ENCODE results near the gene USB1.

DNA sequence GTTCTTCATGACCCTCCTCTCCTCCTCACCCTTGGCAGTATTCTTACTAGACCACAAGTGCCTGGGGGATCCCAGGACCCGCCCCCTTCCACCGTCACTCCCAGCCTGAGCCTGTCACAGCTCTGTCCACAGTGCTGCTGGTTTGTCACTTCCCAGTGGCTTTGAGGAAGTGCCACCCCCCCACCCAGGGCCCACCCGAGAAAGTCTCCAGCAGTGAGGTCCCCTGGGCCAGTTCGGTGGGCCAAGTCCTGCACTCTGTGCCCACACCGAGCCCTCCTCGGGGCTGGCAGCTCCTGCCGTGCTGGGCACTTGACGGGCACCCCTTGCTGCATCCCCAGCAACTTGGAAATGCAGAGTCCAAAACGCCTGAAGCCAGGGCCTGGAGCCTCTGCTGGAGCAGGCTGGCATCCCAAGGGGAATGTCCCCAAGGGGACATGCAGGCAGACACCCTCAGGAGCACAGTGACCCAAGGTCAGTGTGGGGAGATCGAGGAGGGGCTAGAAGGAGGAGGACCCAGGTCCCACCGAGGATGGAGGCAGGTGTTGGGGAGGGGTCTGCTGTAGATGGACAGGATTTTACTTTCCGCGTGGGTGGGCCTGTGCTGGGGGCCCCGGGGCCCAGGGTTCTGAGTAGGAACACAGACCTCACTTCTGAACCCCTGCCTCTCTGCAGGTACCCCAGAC, 39.9 kb downstream of the USB1 start:
- TF ChIP-seq MYNN (tag by site-specific recombination; IDR thresholded peaks at IDR 0.05; ENCODE audit: borderline replicate concordance) (no peak), AEBP2 (tag by site-specific recombination; IDR thresholded peaks at IDR 0.05; ENCODE audit: borderline replicate concordance) (no peak), ZNF169 (tag by site-specific recombination; IDR thresholded peaks at IDR 0.05) (no peak), SP2 (tag by site-specific recombination; IDR thresholded peaks at IDR 0.05) (no peak), ZNF138 (tag by site-specific recombination; IDR thresholded peaks at IDR 0.05; ENCODE audit: borderline replicate concordance) (no peak), CTCF (tag by site-specific recombination; IDR thresholded peaks at IDR 0.05) (no peak), ZNF140 (tag by site-specific recombination; IDR thresholded peaks at IDR 0.05) (no peak), EGR2 (tag by site-specific recombination; IDR thresholded peaks at IDR 0.05; ENCODE audit: low read depth) (no peak), MEIS1 (CRISPR knock-in tag; IDR thresholded peaks at IDR 0.05; ENCODE audit: borderline replicate concordance) (no peak), ZNF549 (tag by site-specific recombination; IDR thresholded peaks at IDR 0.05) (no peak)
- TF ChIP-seq, protein P1, sequence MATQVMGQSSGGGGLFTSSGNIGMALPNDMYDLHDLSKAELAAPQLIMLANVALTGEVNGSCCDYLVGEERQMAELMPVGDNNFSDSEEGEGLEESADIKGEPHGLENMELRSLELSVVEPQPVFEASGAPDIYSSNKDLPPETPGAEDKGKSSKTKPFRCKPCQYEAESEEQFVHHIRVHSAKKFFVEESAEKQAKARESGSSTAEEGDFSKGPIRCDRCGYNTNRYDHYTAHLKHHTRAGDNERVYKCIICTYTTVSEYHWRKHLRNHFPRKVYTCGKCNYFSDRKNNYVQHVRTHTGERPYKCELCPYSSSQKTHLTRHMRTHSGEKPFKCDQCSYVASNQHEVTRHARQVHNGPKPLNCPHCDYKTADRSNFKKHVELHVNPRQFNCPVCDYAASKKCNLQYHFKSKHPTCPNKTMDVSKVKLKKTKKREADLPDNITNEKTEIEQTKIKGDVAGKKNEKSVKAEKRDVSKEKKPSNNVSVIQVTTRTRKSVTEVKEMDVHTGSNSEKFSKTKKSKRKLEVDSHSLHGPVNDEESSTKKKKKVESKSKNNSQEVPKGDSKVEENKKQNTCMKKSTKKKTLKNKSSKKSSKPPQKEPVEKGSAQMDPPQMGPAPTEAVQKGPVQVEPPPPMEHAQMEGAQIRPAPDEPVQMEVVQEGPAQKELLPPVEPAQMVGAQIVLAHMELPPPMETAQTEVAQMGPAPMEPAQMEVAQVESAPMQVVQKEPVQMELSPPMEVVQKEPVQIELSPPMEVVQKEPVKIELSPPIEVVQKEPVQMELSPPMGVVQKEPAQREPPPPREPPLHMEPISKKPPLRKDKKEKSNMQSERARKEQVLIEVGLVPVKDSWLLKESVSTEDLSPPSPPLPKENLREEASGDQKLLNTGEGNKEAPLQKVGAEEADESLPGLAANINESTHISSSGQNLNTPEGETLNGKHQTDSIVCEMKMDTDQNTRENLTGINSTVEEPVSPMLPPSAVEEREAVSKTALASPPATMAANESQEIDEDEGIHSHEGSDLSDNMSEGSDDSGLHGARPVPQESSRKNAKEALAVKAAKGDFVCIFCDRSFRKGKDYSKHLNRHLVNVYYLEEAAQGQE (tag by site-specific recombination; IDR thresholded peaks at IDR 0.05), result no peak
- TF ChIP-seq, protein P2, sequence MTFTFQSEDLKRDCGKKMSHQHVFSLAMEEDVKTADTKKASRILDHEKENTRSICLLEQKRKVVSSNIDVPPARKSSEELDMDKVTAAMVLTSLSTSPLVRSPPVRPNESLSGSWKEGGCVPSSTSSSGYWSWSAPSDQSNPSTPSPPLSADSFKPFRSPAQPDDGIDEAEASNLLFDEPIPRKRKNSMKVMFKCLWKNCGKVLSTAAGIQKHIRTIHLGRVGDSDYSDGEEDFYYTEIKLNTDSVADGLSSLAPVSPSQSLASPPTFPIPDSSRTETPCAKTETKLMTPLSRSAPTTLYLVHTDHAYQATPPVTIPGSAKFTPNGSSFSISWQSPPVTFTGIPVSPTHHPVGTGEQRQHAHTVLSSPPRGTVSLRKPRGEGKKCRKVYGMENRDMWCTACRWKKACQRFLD (tag by site-specific recombination; IDR thresholded peaks at IDR 0.05), result no peak
- TF ChIP-seq, protein P3, sequence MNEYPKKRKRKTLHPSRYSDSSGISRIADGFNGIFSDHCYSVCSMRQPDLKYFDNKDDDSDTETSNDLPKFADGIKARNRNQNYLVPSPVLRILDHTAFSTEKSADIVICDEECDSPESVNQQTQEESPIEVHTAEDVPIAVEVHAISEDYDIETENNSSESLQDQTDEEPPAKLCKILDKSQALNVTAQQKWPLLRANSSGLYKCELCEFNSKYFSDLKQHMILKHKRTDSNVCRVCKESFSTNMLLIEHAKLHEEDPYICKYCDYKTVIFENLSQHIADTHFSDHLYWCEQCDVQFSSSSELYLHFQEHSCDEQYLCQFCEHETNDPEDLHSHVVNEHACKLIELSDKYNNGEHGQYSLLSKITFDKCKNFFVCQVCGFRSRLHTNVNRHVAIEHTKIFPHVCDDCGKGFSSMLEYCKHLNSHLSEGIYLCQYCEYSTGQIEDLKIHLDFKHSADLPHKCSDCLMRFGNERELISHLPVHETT (tag by site-specific recombination; IDR thresholded peaks at IDR 0.05), result no peak

Data from HEK293 (cell line).